NCI-H146 treated with DMSO at 0.1 percent for 48 hours (cell line): Measurements from ENCODE around the gene CNPPD1.
"Not testable (repeated sequence)": the region's sequence is repeated elsewhere in the genome, so short reads cannot be mapped to it uniquely, and the experiment has no call there.

Source experiments
- DNase-seq: peaks from one replicate; lab custom pipeline; 2025; ENCODE audit not compliant: unreplicated experiment; lab: John Stamatoyannopoulos, UW

The CNPPD1 gene

GRCh38 chr2:219209236-219210195, 32.8 kb upstream of the CNPPD1 start:
- DNase-seq: no peak

- DNase-seq: no peak
Measured at GRCh38 chr2:219207884-219208740, 31.4 kb upstream of the CNPPD1 start.

GRCh38 chr2:219207134-219207883, 30.6 kb upstream of the CNPPD1 start:
- DNase-seq: peak; percentile 52

GRCh38 chr2:219206328-219207133, 29.8 kb upstream of the CNPPD1 start, which contains the start of gene ZFAND2B:
TSS of gene ZFAND2B (plus strand) at chr2:219206782. CDS start at chr2:219206988, 206 bp downstream.
- peak; percentile 65 for DNase-seq

- DNase-seq: no peak
Measured at GRCh38 chr2:219205981-219206327, 29.2 kb upstream of the CNPPD1 start.

GRCh38 chr2:219205165-219205538, 28.4 kb upstream of the CNPPD1 start:
- no peak for DNase-seq

- no peak for DNase-seq
Measured at GRCh38 chr2:219204425-219205164, 27.9 kb upstream of the CNPPD1 start.

GRCh38 chr2:219201331-219201730, 24.6 kb upstream of the CNPPD1 start:
- DNase-seq: not testable (repeated sequence)

- not testable (repeated sequence) for DNase-seq
Measured at GRCh38 chr2:219200502-219201326, 24.0 kb upstream of the CNPPD1 start.

GRCh38 chr2:219199470-219200211, 22.9 kb upstream of the CNPPD1 start:
- DNase-seq: no peak

GRCh38 chr2:219198974-219199373, 22.2 kb upstream of the CNPPD1 start:
- no peak for DNase-seq

GRCh38 chr2:219197388-219197787, 20.7 kb upstream of the CNPPD1 start:
- DNase-seq: no peak

GRCh38 chr2:219186754-219187456, 10.2 kb upstream of the CNPPD1 start:
- DNase-seq: no peak

GRCh38 chr2:219184121-219184520, 7.4 kb upstream of the CNPPD1 start:
- DNase-seq: no peak

GRCh38 chr2:219183151-219183772, 6.5 kb upstream of the CNPPD1 start:
- DNase-seq: no peak

GRCh38 chr2:219182331-219183150, 5.8 kb upstream of the CNPPD1 start:
- no peak for DNase-seq
